Measurements from ENCODE around the gene SH2D5. TPM values are rescaled to one million over a fixed set of nuclear protein-coding genes. Genes with fewer than 3 reads are reported as not detected.

SH2D5 gene
- polyA plus RNA-seq, 2 of the 4 experiments (the other 2 are of a cell fraction): 3.2 to 7.2 TPM

DNA sequence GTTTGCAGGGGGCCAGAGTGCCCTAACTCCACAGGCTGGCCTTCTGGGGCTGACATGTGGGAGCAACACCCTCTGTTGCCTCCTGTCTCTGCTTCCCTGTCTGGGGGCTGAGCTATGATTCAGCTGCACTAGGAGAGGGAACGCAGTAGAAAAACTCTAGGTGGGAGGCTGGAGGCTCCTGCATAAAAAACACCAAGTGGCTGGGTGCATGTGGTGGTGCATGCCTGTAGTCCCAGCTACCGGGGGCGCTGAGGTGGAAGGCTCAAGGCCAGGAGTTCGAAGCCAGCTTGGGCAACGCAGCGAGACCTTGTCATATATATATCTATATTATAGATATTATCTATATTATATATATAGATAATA, 20.3 kb downstream of the SH2D5 start:
- Histone ChIP-seq H3K4me2 (no peak overlapping the region), H3K4me1 (no peaks in the 10 kb centered on the region), H3K9me3 (no peaks in the 10 kb centered on the region), H3K4me3 (no peak overlapping the region), H3K27ac (no peak overlapping the region; a peak in 1 of 6 replicates)
- ATAC-seq: peak in 1 of 2 experiments; percentile 49; a peak in 2 of 6 replicates
- WGBS (ENCODE audit: missing lambda C conversion rate): 73% methylated on average over 6 of the region's 6 CpGs
- no peak for TF ChIP-seq HDAC2 (IDR thresholded peaks at IDR 0.05)
- no peak for TF ChIP-seq ESRRA (IDR thresholded peaks at IDR 0.05; ENCODE audit: borderline replicate concordance, low read length)
- no peak for TF ChIP-seq CBX2 (IDR thresholded peaks at IDR 0.05; ENCODE audit: borderline replicate concordance, low read depth)
- no peak for TF ChIP-seq POLR2AphosphoS2 (conservative IDR thresholded peaks at IDR 0.05; ENCODE audit: low read length)
- no peak for TF ChIP-seq EHF (CRISPR knock-in tag; IDR thresholded peaks at IDR 0.05)
- no peak for TF ChIP-seq JUNB (IDR thresholded peaks at IDR 0.05)
- TF ChIP-seq FOSL2 (IDR thresholded peaks at IDR 0.05): no peak
- TF ChIP-seq FOSL2 (CRISPR knock-in tag; IDR thresholded peaks at IDR 0.05): no peak
- TF ChIP-seq NR3C1 (IDR thresholded peaks at IDR 0.05): no peak
- no peak for TF ChIP-seq POLR2A (IDR thresholded peaks at IDR 0.05; ENCODE audit: low read length)
- TF ChIP-seq, protein P1, sequence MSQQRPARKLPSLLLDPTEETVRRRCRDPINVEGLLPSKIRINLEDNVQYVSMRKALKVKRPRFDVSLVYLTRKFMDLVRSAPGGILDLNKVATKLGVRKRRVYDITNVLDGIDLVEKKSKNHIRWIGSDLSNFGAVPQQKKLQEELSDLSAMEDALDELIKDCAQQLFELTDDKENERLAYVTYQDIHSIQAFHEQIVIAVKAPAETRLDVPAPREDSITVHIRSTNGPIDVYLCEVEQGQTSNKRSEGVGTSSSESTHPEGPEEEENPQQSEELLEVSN (IDR thresholded peaks at IDR 0.05; ENCODE audit: borderline replicate concordance, low read depth): no peak
- no peak for TF ChIP-seq HEYL (CRISPR knock-in tag; IDR thresholded peaks at IDR 0.05)
- TF ChIP-seq MYC (IDR thresholded peaks at IDR 0.05; ENCODE audit: borderline replicate concordance, low read length): no peak
- TF ChIP-seq FOSB (CRISPR knock-in tag; IDR thresholded peaks at IDR 0.05): no peak
- TF ChIP-seq JUN (IDR thresholded peaks at IDR 0.05): no peak
- TF ChIP-seq, protein P2, sequence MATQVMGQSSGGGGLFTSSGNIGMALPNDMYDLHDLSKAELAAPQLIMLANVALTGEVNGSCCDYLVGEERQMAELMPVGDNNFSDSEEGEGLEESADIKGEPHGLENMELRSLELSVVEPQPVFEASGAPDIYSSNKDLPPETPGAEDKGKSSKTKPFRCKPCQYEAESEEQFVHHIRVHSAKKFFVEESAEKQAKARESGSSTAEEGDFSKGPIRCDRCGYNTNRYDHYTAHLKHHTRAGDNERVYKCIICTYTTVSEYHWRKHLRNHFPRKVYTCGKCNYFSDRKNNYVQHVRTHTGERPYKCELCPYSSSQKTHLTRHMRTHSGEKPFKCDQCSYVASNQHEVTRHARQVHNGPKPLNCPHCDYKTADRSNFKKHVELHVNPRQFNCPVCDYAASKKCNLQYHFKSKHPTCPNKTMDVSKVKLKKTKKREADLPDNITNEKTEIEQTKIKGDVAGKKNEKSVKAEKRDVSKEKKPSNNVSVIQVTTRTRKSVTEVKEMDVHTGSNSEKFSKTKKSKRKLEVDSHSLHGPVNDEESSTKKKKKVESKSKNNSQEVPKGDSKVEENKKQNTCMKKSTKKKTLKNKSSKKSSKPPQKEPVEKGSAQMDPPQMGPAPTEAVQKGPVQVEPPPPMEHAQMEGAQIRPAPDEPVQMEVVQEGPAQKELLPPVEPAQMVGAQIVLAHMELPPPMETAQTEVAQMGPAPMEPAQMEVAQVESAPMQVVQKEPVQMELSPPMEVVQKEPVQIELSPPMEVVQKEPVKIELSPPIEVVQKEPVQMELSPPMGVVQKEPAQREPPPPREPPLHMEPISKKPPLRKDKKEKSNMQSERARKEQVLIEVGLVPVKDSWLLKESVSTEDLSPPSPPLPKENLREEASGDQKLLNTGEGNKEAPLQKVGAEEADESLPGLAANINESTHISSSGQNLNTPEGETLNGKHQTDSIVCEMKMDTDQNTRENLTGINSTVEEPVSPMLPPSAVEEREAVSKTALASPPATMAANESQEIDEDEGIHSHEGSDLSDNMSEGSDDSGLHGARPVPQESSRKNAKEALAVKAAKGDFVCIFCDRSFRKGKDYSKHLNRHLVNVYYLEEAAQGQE (IDR thresholded peaks at IDR 0.05): no peak
- no peak for TF ChIP-seq KDM5A (IDR thresholded peaks at IDR 0.05)
- DNase-seq (ENCODE audit: low read depth in 1 of 2, low spot score in 1 of 2): no peak
- POLR2A ChIA-PET: no interaction called here
- CTCF ChIA-PET: interaction anchor here (0.7 to 0.9 kb wide), 2 partner anchors 10 to 15 kb away, joined by 3 read pairs; no protein-coding TSS in a partner anchor
- FAIRE-seq: no peak

DNA sequence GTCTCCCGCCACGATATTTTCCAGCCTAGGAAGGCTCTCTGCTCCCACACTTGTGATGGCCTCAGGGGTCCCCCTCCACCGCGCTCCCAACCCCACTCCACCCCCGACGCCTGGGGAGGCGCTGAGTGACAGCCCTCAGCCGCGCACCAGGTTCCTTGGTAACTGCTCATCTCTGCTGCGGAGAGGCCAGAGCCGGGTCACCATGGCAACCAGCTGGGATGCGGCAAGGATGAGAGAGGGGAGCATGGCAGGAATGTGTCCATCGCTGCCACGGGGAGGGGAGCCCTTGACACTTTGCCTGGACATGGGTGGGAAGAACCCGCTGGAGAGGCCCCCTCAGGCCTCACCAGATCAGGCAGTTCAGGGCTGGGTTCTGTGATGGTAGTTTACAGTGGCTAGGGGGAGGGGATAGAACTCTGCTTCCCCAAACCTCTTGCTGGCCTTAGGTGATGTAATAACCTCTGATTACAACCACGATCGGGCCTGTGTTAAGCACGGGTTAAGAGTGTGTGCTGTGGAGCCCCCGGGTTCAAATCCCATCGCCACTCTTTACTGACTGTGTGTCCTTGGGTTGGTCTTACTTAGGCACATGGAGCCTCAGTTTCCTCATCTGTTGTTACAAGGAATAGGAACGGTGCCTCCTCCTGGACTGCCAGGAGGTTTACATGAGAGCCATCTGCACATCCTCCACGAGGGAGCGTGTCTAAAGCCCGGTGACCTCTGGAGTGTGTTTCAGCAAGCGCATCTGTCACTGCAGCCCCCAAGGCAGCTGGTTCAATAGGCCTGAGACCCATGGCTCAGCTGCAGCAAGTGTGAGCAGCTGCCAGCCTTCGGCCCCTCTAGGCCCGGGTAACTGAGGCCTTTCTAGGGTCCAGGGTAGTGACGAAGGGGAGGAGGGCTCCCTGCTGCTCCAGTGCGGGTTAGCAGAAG, 21.0 kb downstream of the SH2D5 start:
- TF ChIP-seq CBX2 (IDR thresholded peaks at IDR 0.05; ENCODE audit: borderline replicate concordance, low read depth): no peak
- TF ChIP-seq MYC (IDR thresholded peaks at IDR 0.05; ENCODE audit: borderline replicate concordance, low read length): no peak
- TF ChIP-seq, protein P3, sequence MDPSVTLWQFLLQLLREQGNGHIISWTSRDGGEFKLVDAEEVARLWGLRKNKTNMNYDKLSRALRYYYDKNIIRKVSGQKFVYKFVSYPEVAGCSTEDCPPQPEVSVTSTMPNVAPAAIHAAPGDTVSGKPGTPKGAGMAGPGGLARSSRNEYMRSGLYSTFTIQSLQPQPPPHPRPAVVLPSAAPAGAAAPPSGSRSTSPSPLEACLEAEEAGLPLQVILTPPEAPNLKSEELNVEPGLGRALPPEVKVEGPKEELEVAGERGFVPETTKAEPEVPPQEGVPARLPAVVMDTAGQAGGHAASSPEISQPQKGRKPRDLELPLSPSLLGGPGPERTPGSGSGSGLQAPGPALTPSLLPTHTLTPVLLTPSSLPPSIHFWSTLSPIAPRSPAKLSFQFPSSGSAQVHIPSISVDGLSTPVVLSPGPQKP (IDR thresholded peaks at IDR 0.05; ENCODE audit: low read depth, low read length): no peak
- TF ChIP-seq EHMT2 (IDR thresholded peaks at IDR 0.05; ENCODE audit: low read depth): no peak
- no peak for TF ChIP-seq EP300 (IDR thresholded peaks at IDR 0.05)
- TF ChIP-seq, protein P4, sequence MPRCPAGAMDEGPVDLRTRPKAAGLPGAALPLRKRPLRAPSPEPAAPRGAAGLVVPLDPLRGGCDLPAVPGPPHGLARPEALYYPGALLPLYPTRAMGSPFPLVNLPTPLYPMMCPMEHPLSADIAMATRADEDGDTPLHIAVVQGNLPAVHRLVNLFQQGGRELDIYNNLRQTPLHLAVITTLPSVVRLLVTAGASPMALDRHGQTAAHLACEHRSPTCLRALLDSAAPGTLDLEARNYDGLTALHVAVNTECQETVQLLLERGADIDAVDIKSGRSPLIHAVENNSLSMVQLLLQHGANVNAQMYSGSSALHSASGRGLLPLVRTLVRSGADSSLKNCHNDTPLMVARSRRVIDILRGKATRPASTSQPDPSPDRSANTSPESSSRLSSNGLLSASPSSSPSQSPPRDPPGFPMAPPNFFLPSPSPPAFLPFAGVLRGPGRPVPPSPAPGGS (IDR thresholded peaks at IDR 0.05): no peak
- TF ChIP-seq FOSL2 (IDR thresholded peaks at IDR 0.05): no peak
- no peak for TF ChIP-seq FOSL2 (CRISPR knock-in tag; IDR thresholded peaks at IDR 0.05)
- no peak for TF ChIP-seq HOXB13 (CRISPR knock-in tag; IDR thresholded peaks at IDR 0.05; ENCODE audit: low read depth)
- no peak for TF ChIP-seq HOXB5 (CRISPR knock-in tag; IDR thresholded peaks at IDR 0.05)
- TF ChIP-seq KDM5A (IDR thresholded peaks at IDR 0.05): no peak
- TF ChIP-seq RARB (CRISPR knock-in tag; IDR thresholded peaks at IDR 0.05): no peak
- TF ChIP-seq RAD21 (conservative IDR thresholded peaks at IDR 0.05 in 1 of 2, IDR thresholded peaks at IDR 0.05 in 1 of 2): no peak
- TF ChIP-seq, protein P5, sequence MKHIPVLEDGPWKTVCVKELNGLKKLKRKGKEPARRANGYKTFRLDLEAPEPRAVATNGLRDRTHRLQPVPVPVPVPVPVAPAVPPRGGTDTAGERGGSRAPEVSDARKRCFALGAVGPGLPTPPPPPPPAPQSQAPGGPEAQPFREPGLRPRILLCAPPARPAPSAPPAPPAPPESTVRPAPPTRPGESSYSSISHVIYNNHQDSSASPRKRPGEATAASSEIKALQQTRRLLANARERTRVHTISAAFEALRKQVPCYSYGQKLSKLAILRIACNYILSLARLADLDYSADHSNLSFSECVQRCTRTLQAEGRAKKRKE (CRISPR knock-in tag; IDR thresholded peaks at IDR 0.05; ENCODE audit: low read depth): no peak
- no peak overlapping the region for H3K4me3 ChIP-seq
- no peak overlapping the region; a peak in 1 of 6 replicates for H3K27ac ChIP-seq
- ATAC-seq (peak; percentile 49 to 57; a peak in 4 of 6 replicates), FAIRE-seq (no peak), DNase-seq (ENCODE audit: low read depth in 1 of 2, low spot score in 1 of 2) (no peak)
- WGBS (ENCODE audit: missing lambda C conversion rate): 76% methylated on average over 17 of the region's 29 CpGs
- H3K4me2 ChIP-seq: no peak overlapping the region
- H3K4me1 ChIP-seq: no peaks in the 10 kb centered on the region
- POLR2A ChIA-PET: no interaction called here
- H3K9me3 ChIP-seq: no peaks in the 10 kb centered on the region
- CTCF ChIA-PET: interaction anchor here (0.6 to 0.9 kb wide), 4 partner anchors 11 to 444 kb away, joined by 3 read pairs; no protein-coding TSS in a partner anchor

All from A549 (cell line).